B cell (primary cell): ENCODE data around the gene ITGB2. TPM values are rescaled to one million over a fixed set of nuclear protein-coding genes. Genes with fewer than 3 reads are reported as not detected.

Experiments used
- ATAC-seq: fragments of 200-7000 bp; cut with Tn5 transposase; one replicate; pipeline ENCODE4 v1.10.0; 2021; ENCODE audit warnings: low read depth, mild to moderate bottlenecking, moderate number of reproducible peaks, moderate library complexity
- CTCF ChIA-PET: fragments of 350-600 bp; sonication (Branson Sonifier 250); formaldehyde crosslinking; loops from one replicate; lab custom pipeline; 2021; ENCODE audit warnings: antibody characterized with exemption, inconsistent platforms; lab: Charles Lee
- POLR2A ChIA-PET: fragments of 350-600 bp; sonication (Branson Sonifier 250); formaldehyde crosslinking; loops from one replicate; lab custom pipeline; 2021; ENCODE audit warnings: antibody characterized with exemption; lab: Charles Lee
- DNase-seq: peaks from one replicate; pipeline ENCODE4 v3.0.0; 2013
- H2AFZ ChIP-seq: 2 replicates; pipeline ENCODE4 v1.6.1; 2012; ENCODE audit warnings: mild to moderate bottlenecking, low read depth, low read length; ENCODE audit not compliant: insufficient read depth, poor library complexity, severe bottlenecking
- H3K27ac ChIP-seq, 2 donors: 1 replicate in 1 of 2; 2 replicates in 1 of 2; pipeline ENCODE4 v1.5.1; 2012 to 2013; ENCODE audit warnings: low read length in 2 of 2, mild to moderate bottlenecking in 2 of 2, moderate library complexity in 1 of 2
- H3K27me3 ChIP-seq, 4 experiments: fragments of 200-600 bp in 1 of 4; sonication (generic) in 1 of 4; replicated peaks in 1 of 4; 1 replicate in 2 of 4; 2 replicates in 2 of 4; pipeline versions ENCODE4 v1.6.1 to v1.7.0; 2013 to 2016; ENCODE audit warnings: low read length in 3 of 4, mild to moderate bottlenecking in 2 of 4, mixed read lengths in 1 of 4, moderate library complexity in 1 of 4; ENCODE audit not compliant: insufficient read depth in 4 of 4, control insufficient read depth in 3 of 4; ENCODE audit errors: control extremely low read depth in 1 of 4
- H3K36me3 ChIP-seq, 2 experiments: replicated peaks in 1 of 2; 1 replicate in 1 of 2; 2 replicates in 1 of 2; pipeline versions ENCODE4 v1.6.1 to v1.7.1; 2013; ENCODE audit warnings: low read length in 1 of 2; ENCODE audit not compliant: insufficient read depth in 2 of 2, control insufficient read depth in 1 of 2; ENCODE audit errors: control extremely low read depth in 1 of 2, extremely low read depth in 1 of 2
- H3K4me1 ChIP-seq, 2 donors: fragments of 200-600 bp in 1 of 2; sonication (generic) in 1 of 2; 1 replicate in 1 of 2; 2 replicates in 1 of 2; pipeline versions ENCODE4 v1.5.1 to v1.6.1; 2013 to 2017; ENCODE audit warnings: low read length in 2 of 2; ENCODE audit not compliant: control insufficient read depth in 2 of 2, insufficient read depth in 2 of 2
- H3K4me2 ChIP-seq: replicated peaks from 2 replicates; pipeline ENCODE3; 2012; ENCODE audit warnings: mild to moderate bottlenecking, low read depth, low read length; ENCODE audit not compliant: poor library complexity, severe bottlenecking
- H3K4me3 ChIP-seq, 5 experiments: fragments of 200-600 bp in 1 of 5; sonication (generic) in 1 of 5; 1 replicate in 3 of 5; 2 replicates in 2 of 5; pipeline versions ENCODE4 v1.5.1 to v1.7.0; 2011 to 2016; ENCODE audit warnings: low read length in 4 of 5, mild to moderate bottlenecking in 4 of 5, low read depth in 2 of 5, control low read depth in 1 of 5, moderate library complexity in 1 of 5; ENCODE audit not compliant: insufficient read depth in 1 of 5; ENCODE audit errors: control extremely low read depth in 1 of 5, extremely low read depth in 1 of 5
- H3K79me2 ChIP-seq: fragments of 200-600 bp; sonication (generic); one replicate; pipeline ENCODE4 v1.6.0; 2016; ENCODE audit warnings: low read length; ENCODE audit not compliant: control insufficient read depth, insufficient read depth
- H3K9ac ChIP-seq: fragments of 200-600 bp; sonication (generic); 2 replicates; pipeline ENCODE4 v1.6.1; 2017; ENCODE audit warnings: mild to moderate bottlenecking, low read length, moderate library complexity
- H3K9me3 ChIP-seq, 3 donors: one replicate each; pipeline versions ENCODE4 v1.6.1 to v1.7.1; 2013; ENCODE audit warnings: low read length in 2 of 3; ENCODE audit not compliant: control insufficient read depth in 2 of 3, insufficient read depth in 1 of 3; ENCODE audit errors: control extremely low read depth in 1 of 3
- H4K20me1 ChIP-seq: 2 replicates; pipeline ENCODE4 v1.6.0; 2012; ENCODE audit warnings: mild to moderate bottlenecking, low read length; ENCODE audit not compliant: insufficient read depth, control insufficient read depth, poor library complexity, severe bottlenecking
- H3K27ac Mint-ChIP-seq: one replicate; pipeline ENCODE4 v1.8.0; 2021; ENCODE audit warnings: mixed read lengths
- H3K27me3 Mint-ChIP-seq: one replicate; pipeline ENCODE4 v1.8.0; 2021; ENCODE audit warnings: mixed read lengths
- H3K4me1 Mint-ChIP-seq: one replicate; pipeline ENCODE4 v1.8.0; 2021; ENCODE audit warnings: mixed read lengths
- H3K4me3 Mint-ChIP-seq: one replicate; pipeline ENCODE4 v1.8.0; 2021; ENCODE audit warnings: mixed read lengths
- H3K9me3 Mint-ChIP-seq: one replicate; pipeline ENCODE4 v1.8.0; 2022; ENCODE audit warnings: mixed read lengths; ENCODE audit not compliant: insufficient read depth
- EZH2 ChIP-seq: IDR thresholded peaks from 2 replicates; pipeline ENCODE4 v1.6.1; 2012; ENCODE audit warnings: borderline replicate concordance, low read depth, mild to moderate bottlenecking, moderate library complexity, low read length; ENCODE audit not compliant: insufficient read depth, poor library complexity, severe bottlenecking
- WGBS: methylation state at CpG from one replicate; pipeline ENCODE4 v1.1.5; 2013; ENCODE audit warnings: missing lambda C conversion rate; ENCODE audit not compliant: insufficient coverage; 5-methylcytosine and 5-hydroxymethylcytosine counted together
- intact Hi-C: fragments of 100-400 bp; cut with micrococcal nuclease; formaldehyde crosslinking; loops from one replicate; pipeline ENCODE4 v1.10.0; 2022
- polyA plus RNA-seq: library from polyadenylated mRNA; depleted of rRNA; stranded (reverse); fragments of >200 nt; gene quantifications from 2 replicates; pipeline ENCODE4 v1.2.3, GENCODE V29; 2012
- total RNA-seq, 2 donors: library from RNA; stranded (reverse); fragments of 120-200 nt in 1 of 2; gene quantifications; 1 replicate in 1 of 2; 2 replicates in 1 of 2; pipeline versions ENCODE4 v1.2.3 to v1.2.4, GENCODE V29; 2013 to 2022
- TF ChIP-seq, protein P1 (sequence below): fragments of 200-600 bp; IDR thresholded peaks from one replicate; pipeline ENCODE4 v1.8.0; 2022; ENCODE audit warnings: antibody characterized with exemption, mild to moderate bottlenecking

Gene ITGB2
- total and polyA plus RNA-seq, 2 donors (not counting 1 experiment from before 2014, with no cell fraction given): 102 to 368 TPM

DNA sequence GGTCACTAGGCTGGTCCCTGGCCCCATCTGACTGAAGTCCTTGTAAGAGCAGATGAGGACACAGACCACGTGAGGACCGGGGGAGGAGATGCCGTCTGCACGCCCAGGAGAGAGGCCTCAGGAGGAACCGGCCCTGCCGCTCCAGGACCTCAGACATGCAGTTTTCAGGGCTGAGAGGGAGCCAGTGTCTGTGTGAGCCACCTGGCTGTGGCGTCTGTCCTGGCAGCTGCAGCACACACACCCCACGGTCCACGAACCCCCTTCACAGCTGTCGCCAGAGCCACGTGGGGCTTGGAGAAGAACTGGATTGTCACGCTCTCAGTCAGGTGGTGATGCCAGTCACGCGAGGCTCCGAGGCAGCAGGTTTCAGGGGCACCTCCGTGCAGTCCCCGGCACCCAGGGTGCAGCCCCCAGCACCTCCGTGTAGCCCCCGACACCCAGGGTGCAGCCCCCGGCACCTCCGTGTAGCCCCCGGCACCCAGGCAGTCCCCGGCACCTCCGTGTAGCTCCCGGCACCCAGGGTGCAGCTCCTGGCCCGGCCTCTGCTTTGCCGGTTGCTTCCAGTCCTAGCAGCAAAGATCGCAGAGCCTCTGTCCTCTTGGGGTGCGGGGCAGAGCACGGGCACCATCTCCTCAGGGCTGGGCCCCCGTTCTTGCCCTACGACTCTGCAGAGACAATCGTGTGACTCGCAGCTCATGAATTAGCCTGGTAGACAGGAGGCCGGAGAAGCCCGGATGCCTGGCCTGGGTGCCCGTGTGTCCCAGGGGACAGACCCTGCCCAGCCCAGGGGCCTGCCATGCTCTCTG is 83.8 kb downstream of the ITGB2 start:
- no peaks in the 10 kb centered on the region for H3K9me3 ChIP-seq
- H3K27ac ChIP-seq: no peak overlapping the region
- peaks cover 0 to 12% (median 0%) of the 10 kb centered on the region in 4 experiments for H3K27me3 ChIP-seq
- no peaks in the 10 kb centered on the region for H3K79me2 ChIP-seq
- intact Hi-C loops: no loop called here
- ChIA-PET CTCF (no interaction called here), POLR2A (no interaction called here)
- ATAC-seq: no peak
- H4K20me1 ChIP-seq: no peaks in the 10 kb centered on the region
- H3K36me3 ChIP-seq: no peaks in the 10 kb centered on the region
- H3K9ac ChIP-seq: no peak overlapping the region
- Mint-ChIP-seq H3K4me3 (no peak overlapping the region), H3K4me1 (no peaks in the 10 kb centered on the region), H3K9me3 (no peaks in the 10 kb centered on the region), H3K27me3 (peaks cover 20% of the 10 kb centered on the region), H3K27ac (no peak overlapping the region)
- 90% methylated on average over 37 of the region's 37 CpGs for WGBS
- no peak for TF ChIP-seq EZH2
- TF ChIP-seq, protein P1, sequence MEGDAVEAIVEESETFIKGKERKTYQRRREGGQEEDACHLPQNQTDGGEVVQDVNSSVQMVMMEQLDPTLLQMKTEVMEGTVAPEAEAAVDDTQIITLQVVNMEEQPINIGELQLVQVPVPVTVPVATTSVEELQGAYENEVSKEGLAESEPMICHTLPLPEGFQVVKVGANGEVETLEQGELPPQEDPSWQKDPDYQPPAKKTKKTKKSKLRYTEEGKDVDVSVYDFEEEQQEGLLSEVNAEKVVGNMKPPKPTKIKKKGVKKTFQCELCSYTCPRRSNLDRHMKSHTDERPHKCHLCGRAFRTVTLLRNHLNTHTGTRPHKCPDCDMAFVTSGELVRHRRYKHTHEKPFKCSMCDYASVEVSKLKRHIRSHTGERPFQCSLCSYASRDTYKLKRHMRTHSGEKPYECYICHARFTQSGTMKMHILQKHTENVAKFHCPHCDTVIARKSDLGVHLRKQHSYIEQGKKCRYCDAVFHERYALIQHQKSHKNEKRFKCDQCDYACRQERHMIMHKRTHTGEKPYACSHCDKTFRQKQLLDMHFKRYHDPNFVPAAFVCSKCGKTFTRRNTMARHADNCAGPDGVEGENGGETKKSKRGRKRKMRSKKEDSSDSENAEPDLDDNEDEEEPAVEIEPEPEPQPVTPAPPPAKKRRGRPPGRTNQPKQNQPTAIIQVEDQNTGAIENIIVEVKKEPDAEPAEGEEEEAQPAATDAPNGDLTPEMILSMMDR: no peak
- H2AFZ ChIP-seq: no peak overlapping the region
- DNase-seq: no peak
- H3K4me1 ChIP-seq: peaks cover 0 to 3% of the 10 kb centered on the region in 2 donors
- no peak overlapping the region for H3K4me3 ChIP-seq
- no peak overlapping the region for H3K4me2 ChIP-seq

DNA sequence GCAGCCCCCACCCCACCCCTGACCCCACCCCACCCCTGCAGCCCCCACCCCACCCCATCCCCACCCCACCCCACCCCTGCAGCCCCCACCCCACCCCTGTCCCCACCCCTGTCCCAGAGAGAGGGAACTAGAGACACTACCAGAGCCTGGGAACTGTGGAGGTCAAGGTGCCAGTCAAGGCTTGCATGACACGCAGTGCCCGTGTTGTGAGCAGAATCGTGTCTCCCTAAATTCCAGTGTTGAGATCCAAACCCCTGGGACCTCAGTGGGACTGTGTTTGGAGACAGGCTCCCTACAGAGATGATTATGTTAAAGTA is 84.4 kb downstream of the ITGB2 start:
- Histone ChIP-seq H2AFZ (no peak overlapping the region), H3K27ac (no peak overlapping the region), H3K79me2 (no peaks in the 10 kb centered on the region), H3K36me3 (no peaks in the 10 kb centered on the region), H3K9me3 (no peaks in the 10 kb centered on the region), H4K20me1 (no peaks in the 10 kb centered on the region), H3K4me2 (no peak overlapping the region), H3K4me3 (no peak overlapping the region), H3K4me1 (peaks cover 2 to 8% of the 10 kb centered on the region in 2 donors), H3K27me3 (peaks cover 0 to 8% (median 0%) of the 10 kb centered on the region in 4 experiments), H3K9ac (no peak overlapping the region)
- Mint-ChIP-seq H3K27ac (no peak overlapping the region), H3K4me1 (peaks cover 4% of the 10 kb centered on the region), H3K4me3 (no peak overlapping the region), H3K27me3 (peaks cover 14% of the 10 kb centered on the region), H3K9me3 (no peaks in the 10 kb centered on the region)
- WGBS: 94% methylated on average over 3 of the region's 3 CpGs
- CTCF ChIA-PET: no interaction called here
- intact Hi-C loops: no loop called here
- no peak for DNase-seq
- POLR2A ChIA-PET: no interaction called here
- TF ChIP-seq, protein P1: no peak
- no peak for TF ChIP-seq EZH2
- ATAC-seq: no peak
